ENCODE data around the gene CXCR6. TPM values are rescaled to one million over a fixed set of nuclear protein-coding genes. Genes with fewer than 3 reads are reported as not detected.
A peak's percentile ranks its signal among the peaks of the same experiment; 100 is the strongest.

CXCR6 gene
- total RNA-seq, 2 experiments from 2014 or later = 49.7 to 109 TPM

DNA sequence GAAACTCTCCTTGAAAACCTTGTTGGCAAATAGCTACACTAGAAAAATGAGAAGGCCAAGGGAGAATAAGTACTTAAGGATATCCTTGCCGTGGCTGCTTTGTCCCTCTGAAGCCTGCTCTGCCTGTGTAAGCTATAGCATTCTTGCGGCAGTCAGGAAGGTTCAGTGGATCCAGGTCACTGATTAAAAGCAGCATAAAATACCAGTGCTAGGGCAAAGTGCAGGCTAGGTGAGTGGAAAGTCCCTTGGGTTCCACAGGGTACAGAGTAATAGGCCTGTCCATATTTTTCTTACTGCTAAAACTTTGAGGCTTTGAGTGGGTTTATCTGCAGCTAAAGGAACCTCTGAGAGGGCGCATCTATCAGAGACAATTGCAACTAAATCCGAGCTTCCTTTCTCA lies 10.3 kb downstream of the CXCR6 start:
- DNase-seq (no peak), ATAC-seq (no peak)
- no peaks in the 10 kb centered on the region for H3K9me3 Mint-ChIP-seq (ENCODE audit: low read depth)
- no peak overlapping the region for H3K4me3 Mint-ChIP-seq
- peaks cover 72% of the 10 kb centered on the region for H3K4me1 Mint-ChIP-seq
- CTCF ChIA-PET = interaction anchor here (0.6 to 30.7 kb wide), 4 partner anchors 10 to 125 kb away, joined by 3 to 708 read pairs (median 4); partner anchors contain the start of gene CXCR6
- H3K27me3 Mint-ChIP-seq = no peaks in the 10 kb centered on the region
- peak overlapping the region; percentile 3 for H3K27ac Mint-ChIP-seq
- H3K36me3 Mint-ChIP-seq = peaks cover 90% of the 10 kb centered on the region

GRCh38 chr3:45954306-45954705 lies 11.0 kb downstream of the CXCR6 start:
- DNase-seq (no peak), ATAC-seq (no peak)
- H3K27me3 Mint-ChIP-seq = no peaks in the 10 kb centered on the region
- CTCF ChIA-PET = interaction anchor here (1.2 to 30.7 kb wide), 2 partner anchors 16 to 124 kb away, joined by 3 to 708 read pairs; no protein-coding TSS in a partner anchor
- no peaks in the 10 kb centered on the region for H3K9me3 Mint-ChIP-seq (ENCODE audit: low read depth)
- peaks cover 72% of the 10 kb centered on the region for H3K4me1 Mint-ChIP-seq
- H3K4me3 Mint-ChIP-seq = no peak overlapping the region
- no peak overlapping the region for H3K27ac Mint-ChIP-seq
- H3K36me3 Mint-ChIP-seq = peaks cover 90% of the 10 kb centered on the region

DNA sequence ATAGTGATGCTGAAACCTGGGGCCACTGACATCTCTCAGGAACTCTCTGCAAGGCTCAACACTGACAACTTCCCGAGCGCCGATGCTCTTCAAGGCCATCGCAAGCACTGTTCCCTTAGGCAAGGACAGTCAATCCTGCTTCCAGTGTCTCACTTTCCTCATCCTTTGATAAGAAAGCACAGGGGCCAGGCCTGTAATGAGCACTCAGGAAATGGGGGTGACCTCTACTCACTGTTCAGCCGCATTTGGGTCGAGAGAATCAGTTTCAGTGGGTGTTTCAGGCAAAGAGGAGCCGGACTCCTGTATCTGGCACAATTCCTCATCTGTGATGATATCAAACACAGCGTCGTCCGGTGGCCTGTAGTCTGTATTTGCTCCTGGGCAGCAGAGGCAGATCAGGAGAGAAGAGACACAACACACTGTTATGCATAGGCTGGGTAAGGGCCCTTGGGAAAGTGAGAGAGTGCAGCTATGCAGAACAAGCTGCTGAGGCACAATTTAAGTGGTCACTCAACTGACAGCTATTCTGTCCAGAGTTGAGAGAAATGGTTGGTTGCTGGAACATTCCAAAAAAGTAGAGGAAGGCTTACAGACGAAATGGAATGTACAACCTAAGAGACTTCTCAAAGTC lies 11.9 kb downstream of the CXCR6 start:
- peaks cover 67% of the 10 kb centered on the region for H3K4me1 Mint-ChIP-seq
- no peaks in the 10 kb centered on the region for H3K27me3 Mint-ChIP-seq
- no peak for DNase-seq
- peaks cover 91% of the 10 kb centered on the region for H3K36me3 Mint-ChIP-seq
- no peak for ATAC-seq
- CTCF ChIA-PET = interaction anchor here (6.5 kb wide), 1 partner anchor 122 kb away, joined by 44 read pairs; no protein-coding TSS in a partner anchor
- no peak overlapping the region for H3K27ac Mint-ChIP-seq
- no peaks in the 10 kb centered on the region for H3K9me3 Mint-ChIP-seq (ENCODE audit: low read depth)
- H3K4me3 Mint-ChIP-seq = no peak overlapping the region

GRCh38 chr3:45955706-45956105 lies 12.4 kb downstream of the CXCR6 start:
- Mint-ChIP-seq H3K4me3 (no peak overlapping the region), H3K27me3 (no peaks in the 10 kb centered on the region), H3K27ac (no peak overlapping the region), H3K9me3 (ENCODE audit: low read depth) (no peaks in the 10 kb centered on the region), H3K4me1 (peaks cover 61% of the 10 kb centered on the region), H3K36me3 (peaks cover 94% of the 10 kb centered on the region)
- ATAC-seq (no peak), DNase-seq (no peak)
- CTCF ChIA-PET = interaction anchor here (1.3 to 6.5 kb wide), 2 partner anchors 34 to 122 kb away, joined by 3 to 44 read pairs; no protein-coding TSS in a partner anchor

- ATAC-seq (no peak), DNase-seq (no peak)
- Mint-ChIP-seq H3K27ac (peak overlapping the region; percentile 8), H3K27me3 (no peaks in the 10 kb centered on the region), H3K4me3 (no peak overlapping the region), H3K9me3 (ENCODE audit: low read depth) (peaks cover 3% of the 10 kb centered on the region), H3K4me1 (peaks cover 57% of the 10 kb centered on the region), H3K36me3 (peaks cover 93% of the 10 kb centered on the region)
- CTCF ChIA-PET = interaction anchor here (1.1 to 6.5 kb wide), 7 partner anchors 11 to 268 kb away, joined by 3 to 44 read pairs (median 4); partner anchors contain the start of genes CXCR6 and SACM1L
These were observed 14.3 kb downstream of the CXCR6 start for GRCh38 chr3:45957586-45957985.

DNA sequence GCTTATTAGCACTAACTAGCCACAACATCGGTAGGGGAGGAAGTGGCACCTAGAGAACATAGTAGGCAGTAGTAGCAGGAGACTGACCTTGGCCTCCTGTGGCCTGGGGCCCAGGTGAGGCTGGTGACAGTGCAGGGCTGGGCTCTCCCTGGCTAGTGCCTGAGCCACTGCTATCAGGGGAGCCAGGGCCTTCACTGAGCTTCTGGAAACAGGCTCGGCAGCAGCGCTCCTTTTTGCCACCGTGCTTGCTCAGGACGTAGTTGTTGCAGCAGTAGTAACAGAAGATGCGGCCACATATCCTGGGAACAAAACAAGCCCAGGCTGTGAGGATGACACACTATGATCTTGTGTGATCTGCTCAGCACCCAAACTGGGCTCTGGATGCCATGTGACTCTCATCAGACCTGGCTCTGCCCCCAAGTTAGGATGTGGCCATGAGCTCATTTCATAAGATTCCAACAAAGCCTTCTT lies 15.1 kb downstream of the CXCR6 start:
- no peaks in the 10 kb centered on the region for H3K27me3 Mint-ChIP-seq
- DNase-seq (no peak), ATAC-seq (no peak)
- H3K27ac Mint-ChIP-seq = peak overlapping the region; percentile 35
- peaks cover 3% of the 10 kb centered on the region for H3K9me3 Mint-ChIP-seq (ENCODE audit: low read depth)
- no peak overlapping the region for H3K4me3 Mint-ChIP-seq
- H3K36me3 Mint-ChIP-seq = peaks cover 94% of the 10 kb centered on the region
- peaks cover 59% of the 10 kb centered on the region for H3K4me1 Mint-ChIP-seq
- CTCF ChIA-PET = interaction anchor here (1.1 to 6.5 kb wide), 7 partner anchors 11 to 269 kb away, joined by 3 to 44 read pairs (median 4); partner anchors contain the start of genes CXCR6 and SACM1L

DNA sequence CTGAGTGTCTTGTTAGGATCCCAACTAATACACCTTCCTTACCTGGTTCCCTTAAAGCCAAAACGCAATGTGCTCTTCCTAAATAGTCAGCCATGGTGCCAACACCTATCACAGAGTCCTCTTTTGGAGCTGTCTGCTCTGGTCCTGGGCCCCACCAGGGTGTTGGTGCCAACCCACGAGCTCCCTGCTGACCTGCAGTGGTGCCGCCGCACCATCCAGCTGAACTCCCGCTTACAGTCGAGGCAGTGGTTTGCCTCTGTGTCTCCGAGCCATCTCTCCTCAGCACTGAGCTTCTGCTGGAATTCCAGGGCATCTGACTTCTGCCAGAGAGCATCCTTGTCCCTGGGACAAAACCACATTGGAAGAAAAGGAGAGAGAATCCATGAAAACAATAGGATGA lies 15.9 kb downstream of the CXCR6 start:
- H3K4me1 Mint-ChIP-seq = peaks cover 65% of the 10 kb centered on the region
- ATAC-seq (no peak), DNase-seq (no peak)
- H3K27me3 Mint-ChIP-seq = no peaks in the 10 kb centered on the region
- no peak overlapping the region for H3K27ac Mint-ChIP-seq
- H3K9me3 Mint-ChIP-seq (ENCODE audit: low read depth) = peaks cover 3% of the 10 kb centered on the region
- peaks cover 94% of the 10 kb centered on the region for H3K36me3 Mint-ChIP-seq
- CTCF ChIA-PET = interaction anchor here (1.1 to 6.5 kb wide), 6 partner anchors 8 to 270 kb away, joined by 3 to 44 read pairs (median 7); partner anchors contain the start of genes CXCR6 and SACM1L
- H3K4me3 Mint-ChIP-seq = no peak overlapping the region

- DNase-seq (no peak), ATAC-seq (no peak)
- no peaks in the 10 kb centered on the region for H3K27me3 Mint-ChIP-seq
- H3K36me3 Mint-ChIP-seq = peaks cover 89% of the 10 kb centered on the region
- no peak overlapping the region for H3K27ac Mint-ChIP-seq
- CTCF ChIA-PET = interaction anchor here (0.8 to 6.5 kb wide), 4 partner anchors 9 to 117 kb away, joined by 3 to 44 read pairs (median 8); no protein-coding TSS in a partner anchor
- H3K4me1 Mint-ChIP-seq = peaks cover 73% of the 10 kb centered on the region
- H3K4me3 Mint-ChIP-seq = no peak overlapping the region
- H3K9me3 Mint-ChIP-seq (ENCODE audit: low read depth) = peaks cover 3% of the 10 kb centered on the region
These were observed 17.0 kb downstream of the CXCR6 start for GRCh38 chr3:45960289-45960688.

DNA sequence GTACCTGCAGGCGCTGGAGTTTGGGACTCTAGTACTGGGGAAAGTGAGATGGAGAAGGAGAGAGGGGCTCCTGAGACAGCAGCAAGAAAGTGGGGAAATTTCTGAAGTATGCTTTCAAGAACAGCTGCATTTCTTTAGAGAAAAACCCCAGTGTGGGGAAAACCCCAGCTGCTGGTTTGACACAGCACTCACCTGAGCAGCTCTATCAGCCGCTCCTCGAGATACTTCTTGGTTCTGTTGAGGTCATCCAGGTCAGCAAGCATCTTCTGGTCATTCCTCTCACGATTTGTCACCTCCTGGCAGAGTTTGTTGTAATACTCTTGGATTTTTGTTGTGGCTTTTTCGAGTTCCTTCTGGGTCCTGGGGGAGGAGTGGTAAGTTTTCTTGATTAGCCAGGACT lies 18.8 kb downstream of the CXCR6 start:
- Mint-ChIP-seq H3K36me3 (peaks cover 83% of the 10 kb centered on the region), H3K9me3 (ENCODE audit: low read depth) (peaks cover 3% of the 10 kb centered on the region)
- ATAC-seq = no peak

DNA sequence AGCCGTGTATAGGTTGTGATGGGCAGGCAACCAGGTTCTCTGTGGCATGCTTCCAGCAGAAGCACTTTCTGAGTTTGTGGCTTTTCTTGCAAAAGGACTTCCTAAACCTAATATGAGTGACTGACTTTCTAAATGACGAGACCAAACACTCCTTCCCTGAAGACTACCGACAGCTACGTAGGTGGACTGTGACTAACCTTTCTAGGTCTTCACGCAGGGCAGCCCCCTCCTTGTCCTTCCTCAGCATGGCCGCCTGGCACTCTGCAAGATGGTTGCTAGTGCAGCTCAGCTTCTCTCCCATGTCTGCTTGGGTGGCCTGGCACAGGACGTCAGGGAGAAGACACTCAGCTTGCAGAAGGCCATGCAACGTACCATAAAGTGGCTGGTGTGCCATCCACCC lies 20.9 kb downstream of the CXCR6 start:
- H3K9me3 Mint-ChIP-seq (ENCODE audit: low read depth) = peaks cover 3% of the 10 kb centered on the region
- peaks cover 83% of the 10 kb centered on the region for H3K4me1 Mint-ChIP-seq
- peaks cover 82% of the 10 kb centered on the region for H3K36me3 Mint-ChIP-seq
- CTCF ChIA-PET = interaction anchor here (1.1 to 8.8 kb wide), 9 partner anchors 9 to 405 kb away, joined by 3 to 75 read pairs (median 6); partner anchors contain the start of gene FYCO1
- ATAC-seq (peak; percentile 87), DNase-seq (peak; percentile 83)
- H3K27ac Mint-ChIP-seq = peak overlapping the region; percentile 85
- H3K27me3 Mint-ChIP-seq = no peaks in the 10 kb centered on the region
- no peak overlapping the region for H3K4me3 Mint-ChIP-seq

More for the DNA sequence above, 18.8 kb downstream of the CXCR6 start:
- CTCF ChIA-PET = interaction anchor here (0.6 to 8.8 kb wide), 8 partner anchors 10 to 116 kb away, joined by 3 to 75 read pairs (median 5); no protein-coding TSS in a partner anchor
- peak overlapping the region; percentile 10 for H3K27ac Mint-ChIP-seq
- H3K27me3 Mint-ChIP-seq = no peaks in the 10 kb centered on the region
- peaks cover 82% of the 10 kb centered on the region for H3K4me1 Mint-ChIP-seq
- DNase-seq = no peak
- no peak overlapping the region for H3K4me3 Mint-ChIP-seq

GRCh38 chr3:45965253-45965652 lies 22.0 kb downstream of the CXCR6 start:
- Mint-ChIP-seq H3K36me3 (peaks cover 80% of the 10 kb centered on the region), H3K4me1 (peaks cover 90% of the 10 kb centered on the region), H3K9me3 (ENCODE audit: low read depth) (peaks cover 3% of the 10 kb centered on the region), H3K4me3 (no peak overlapping the region), H3K27me3 (no peaks in the 10 kb centered on the region), H3K27ac (peak overlapping the region; percentile 85)
- DNase-seq (no peak), ATAC-seq (peak; percentile 42)
- CTCF ChIA-PET = interaction anchor here (0.6 to 8.8 kb wide), 12 partner anchors 8 to 404 kb away, joined by 3 to 75 read pairs (median 6); partner anchors contain the start of genes CXCR6 and FYCO1

DNA sequence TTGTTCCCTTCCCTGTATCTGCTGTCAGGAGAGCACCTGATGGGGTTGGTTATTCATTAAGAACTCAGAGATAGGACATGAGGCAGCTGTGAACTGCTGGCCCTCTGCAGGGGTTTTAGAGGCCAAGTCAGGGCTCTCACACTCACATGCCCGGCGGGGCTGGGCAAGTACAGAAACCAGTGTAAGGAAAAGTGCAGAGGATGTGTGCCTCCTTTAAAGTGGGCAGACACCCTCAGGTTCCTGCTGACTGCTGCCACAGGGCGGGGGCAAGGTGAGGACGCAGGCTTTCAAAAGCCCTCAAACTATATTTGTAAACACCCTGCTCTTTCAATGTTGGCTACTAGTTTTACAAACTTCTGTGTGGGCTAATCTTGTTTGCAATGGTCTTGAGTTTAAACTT lies 22.4 kb downstream of the CXCR6 start:
- H3K4me1 Mint-ChIP-seq = peaks cover 94% of the 10 kb centered on the region

GRCh38 chr3:45966371-45966791 lies 23.1 kb downstream of the CXCR6 start:
- Mint-ChIP-seq H3K4me1 (peaks cover 95% of the 10 kb centered on the region), H3K4me3 (no peak overlapping the region), H3K9me3 (ENCODE audit: low read depth) (no peaks in the 10 kb centered on the region), H3K36me3 (peaks cover 80% of the 10 kb centered on the region), H3K27me3 (no peaks in the 10 kb centered on the region), H3K27ac (peak overlapping the region; percentile 85)
- DNase-seq (no peak), ATAC-seq (no peak)
- CTCF ChIA-PET = interaction anchor here (0.6 to 8.8 kb wide), 7 partner anchors 12 to 402 kb away, joined by 3 to 75 read pairs (median 16); partner anchors contain the start of gene FYCO1

More for the DNA sequence above, 22.4 kb downstream of the CXCR6 start:
- Mint-ChIP-seq H3K27me3 (no peaks in the 10 kb centered on the region), H3K27ac (peak overlapping the region; percentile 85), H3K4me3 (no peak overlapping the region), H3K36me3 (peaks cover 80% of the 10 kb centered on the region), H3K9me3 (ENCODE audit: low read depth) (peaks cover 3% of the 10 kb centered on the region)
- CTCF ChIA-PET = interaction anchor here (0.9 to 8.8 kb wide), 11 partner anchors 13 to 404 kb away, joined by 3 to 75 read pairs (median 6); partner anchors contain the start of genes CXCR6 and FYCO1
- peak; percentile 8 for ATAC-seq
- no peak for DNase-seq

All from activated CD8-positive, alpha-beta memory T cell treated with anti-CD3 and anti-CD28 coated beads, Interleukin-2, amount 10 ng/mL, durations not matched to agents 7 days and 5 days (primary cell).